Esophagus (tissue), 2 donors: ENCODE data around the gene MAML2. TPM values are rescaled to one million over a fixed set of nuclear protein-coding genes. Genes with fewer than 3 reads are reported as not detected.

Experiments
- H3K27ac ChIP-seq, 2 donors: one replicate each; pipeline ENCODE4 v1.5.1; 2013; ENCODE audit warnings: low read depth in 2 of 2, mild to moderate bottlenecking in 2 of 2, inconsistent platforms in 1 of 2, low read length in 1 of 2, moderate library complexity in 1 of 2
- H3K27me3 ChIP-seq, 2 donors: one replicate each; pipeline ENCODE4 v1.6.1; 2013; ENCODE audit warnings: low read length in 2 of 2, control low read depth in 1 of 2, mild to moderate bottlenecking in 1 of 2; ENCODE audit not compliant: insufficient read depth in 2 of 2, control insufficient read depth in 1 of 2
- H3K36me3 ChIP-seq, 2 donors: one replicate each; pipeline ENCODE4 v1.6.1; 2013; ENCODE audit warnings: low read length in 1 of 2; ENCODE audit not compliant: control insufficient read depth in 2 of 2, insufficient read depth in 2 of 2
- H3K4me1 ChIP-seq, 2 donors: one replicate each; pipeline ENCODE4 v1.6.1; 2013; ENCODE audit warnings: low read length in 1 of 2; ENCODE audit not compliant: control insufficient read depth in 2 of 2, insufficient read depth in 2 of 2
- H3K4me3 ChIP-seq, 2 donors: one replicate each; pipeline ENCODE4 v1.5.1; 2013; ENCODE audit warnings: low read length in 2 of 2, mild to moderate bottlenecking in 2 of 2, low read depth in 1 of 2, moderate library complexity in 1 of 2
- H3K9me3 ChIP-seq, 2 donors: one replicate each; pipeline ENCODE4 v1.6.1; 2013; ENCODE audit warnings: mild to moderate bottlenecking in 2 of 2, low read depth in 1 of 2, low read length in 1 of 2, moderate library complexity in 1 of 2; ENCODE audit not compliant: control insufficient read depth in 2 of 2, insufficient read depth in 1 of 2
- WGBS, 2 donors: extraction: QIAGEN DNeasy Blood & Tissue Kit; methylation state at CpG; one replicate each; pipeline ENCODE4 v1.1.7; 2013; 5-methylcytosine and 5-hydroxymethylcytosine counted together
- polyA plus RNA-seq, 2 donors: library from polyadenylated mRNA; stranded (reverse); fragments of 200-250 nt; gene quantifications; one replicate each; pipeline ENCODE4 v1.2.3, GENCODE V29; 2013
- donor health status: healthy with polysubstance abuse.
- donor health status: Bipolar disorder and iron deficiency.

MAML2 gene
- polyA plus RNA-seq, 2 donors, result 1.9 to 2.0 TPM

DNA sequence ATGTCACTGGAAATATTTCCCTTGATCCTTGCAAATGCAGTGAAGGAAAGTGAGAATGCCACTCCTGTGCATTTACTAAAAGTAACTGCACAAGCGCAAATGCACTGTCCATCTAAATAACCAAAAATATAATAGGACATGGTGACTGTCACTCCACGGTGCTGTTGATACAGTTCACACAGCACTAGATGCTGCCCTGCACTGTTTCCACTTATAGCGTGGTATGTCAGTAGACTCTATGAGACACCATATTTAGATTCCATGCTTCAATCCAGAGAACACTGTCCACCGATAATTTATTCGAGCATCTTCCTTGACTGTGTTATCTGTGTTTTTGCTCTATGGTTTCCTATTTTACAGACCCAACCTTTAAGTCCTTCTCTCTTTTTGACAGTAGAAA lies 125.8 kb downstream of the MAML2 start:
- no peaks in the 10 kb centered on the region for H3K27me3 ChIP-seq
- WGBS, 2 donors, result 92 to 93% methylated on average over 5 of the region's 5 CpGs
- H3K4me1 ChIP-seq, result no peaks in the 10 kb centered on the region
- H3K4me3 ChIP-seq, result no peak overlapping the region
- H3K9me3 ChIP-seq, result no peaks in the 10 kb centered on the region
- H3K27ac ChIP-seq, result no peak overlapping the region
- no peaks in the 10 kb centered on the region for H3K36me3 ChIP-seq

DNA sequence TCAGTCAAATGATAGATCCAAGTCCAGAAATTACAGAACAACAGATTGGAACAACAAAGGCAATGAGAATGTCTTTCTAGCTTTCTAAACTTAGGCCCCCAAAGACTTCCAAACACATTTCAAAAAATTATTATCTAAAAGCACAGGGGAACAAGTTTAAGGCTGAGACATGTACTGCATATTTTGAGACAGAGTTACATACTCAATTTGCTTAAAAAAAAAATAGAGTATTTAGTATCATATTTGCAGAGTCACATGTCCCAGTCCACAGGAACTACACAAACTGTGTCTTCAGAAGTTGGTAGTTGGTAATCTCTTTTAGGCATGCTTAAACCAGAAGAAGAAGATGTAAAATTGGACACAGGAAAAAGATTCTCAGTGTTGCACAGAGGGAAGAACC lies 127.2 kb downstream of the MAML2 start:
- Histone ChIP-seq H3K4me3 (no peak overlapping the region), H3K36me3 (no peaks in the 10 kb centered on the region), H3K27ac (peak overlapping the region; percentile 58 to 77), H3K9me3 (no peaks in the 10 kb centered on the region), H3K27me3 (no peaks in the 10 kb centered on the region), H3K4me1 (no peaks in the 10 kb centered on the region)

DNA sequence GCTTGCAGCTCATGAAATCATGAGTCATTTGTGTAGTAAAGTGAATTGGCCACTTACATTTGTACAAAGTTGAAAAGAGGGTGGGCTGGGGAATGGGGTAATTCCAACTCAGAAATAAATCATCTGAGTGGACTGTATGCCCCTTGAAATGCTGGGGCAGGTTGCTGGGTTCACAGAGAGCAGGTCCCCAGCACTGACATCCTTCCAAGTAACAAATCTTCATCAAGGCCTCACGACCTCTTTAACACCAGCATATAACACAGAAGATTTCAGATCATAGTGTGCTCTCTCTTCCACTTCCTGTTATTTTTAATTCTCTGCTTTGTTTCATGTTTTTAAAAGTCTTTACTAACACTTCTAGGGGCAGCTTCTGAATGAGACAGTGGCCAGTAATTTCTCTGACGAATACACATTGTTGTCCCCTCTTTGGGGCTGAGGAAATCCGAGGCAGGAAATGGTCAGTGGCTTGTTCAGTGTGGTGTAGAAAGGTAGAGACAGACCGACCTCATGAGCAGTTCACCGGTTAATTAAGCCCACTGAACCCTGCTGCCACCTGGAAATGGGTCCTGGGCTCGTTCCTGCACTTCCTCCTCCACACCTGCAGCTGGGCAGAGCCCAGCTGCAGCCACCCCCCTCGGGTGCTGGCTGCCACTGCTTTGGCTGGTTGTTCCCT lies 127.7 kb downstream of the MAML2 start:
- no peaks in the 10 kb centered on the region for H3K27me3 ChIP-seq
- H3K27ac ChIP-seq, result peak overlapping the region; percentile 58 to 77
- H3K9me3 ChIP-seq, result no peaks in the 10 kb centered on the region
- no peaks in the 10 kb centered on the region for H3K4me1 ChIP-seq
- H3K36me3 ChIP-seq, result no peaks in the 10 kb centered on the region
- WGBS, 2 donors, result 32 to 34% methylated on average over 7 of the region's 7 CpGs
- H3K4me3 ChIP-seq, result no peak overlapping the region

DNA sequence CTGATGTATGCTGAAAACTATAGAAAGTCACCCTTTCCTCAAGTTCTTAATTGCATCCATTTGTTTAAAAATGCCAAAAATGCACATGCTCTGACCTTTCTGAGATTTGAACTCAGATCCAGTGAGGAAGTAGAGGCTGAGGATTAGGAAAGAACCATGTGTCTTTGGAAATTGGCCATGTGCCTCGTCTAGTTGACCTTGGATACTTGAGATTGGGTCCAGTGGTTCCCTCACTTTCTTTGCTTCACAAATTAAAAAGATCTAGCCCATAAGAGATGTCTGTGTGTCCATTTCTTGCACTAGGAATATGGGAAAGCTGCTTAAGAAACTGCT lies 128.3 kb downstream of the MAML2 start:
- no peaks in the 10 kb centered on the region for H3K27me3 ChIP-seq
- H3K9me3 ChIP-seq, result no peaks in the 10 kb centered on the region
- H3K27ac ChIP-seq, result peak overlapping the region; percentile 48 to 77
- no peaks in the 10 kb centered on the region for H3K4me1 ChIP-seq
- WGBS, 2 donors, result 48 to 67% methylated on average over 1 of the region's 1 CpG
- H3K4me3 ChIP-seq, result no peak overlapping the region
- no peaks in the 10 kb centered on the region for H3K36me3 ChIP-seq

DNA sequence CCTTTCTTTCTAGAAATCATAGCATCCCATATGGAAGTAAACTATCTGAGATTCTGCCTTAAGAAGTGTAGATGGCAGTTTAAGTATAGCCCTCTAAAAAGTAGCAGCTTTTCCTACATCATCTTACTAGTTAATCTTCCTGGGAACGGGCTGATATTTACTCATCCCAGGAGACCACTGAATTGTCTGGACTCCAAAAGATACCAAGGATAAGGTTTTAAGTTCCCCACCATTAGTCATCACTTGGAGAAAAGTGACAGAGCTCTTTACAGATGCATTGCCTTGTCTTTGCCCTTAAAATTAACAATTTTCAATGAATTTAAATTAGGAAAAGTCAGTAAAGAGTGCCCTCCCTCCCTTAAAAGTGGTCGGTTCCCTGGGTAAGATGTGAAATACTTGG lies 129.5 kb downstream of the MAML2 start:
- H3K36me3 ChIP-seq, result no peaks in the 10 kb centered on the region
- H3K4me3 ChIP-seq, result no peak overlapping the region
- WGBS, 2 donors, result 66 to 72% methylated on average over 2 of the region's 2 CpGs
- H3K27me3 ChIP-seq, result no peaks in the 10 kb centered on the region
- no peaks in the 10 kb centered on the region for H3K9me3 ChIP-seq
- H3K4me1 ChIP-seq, result no peaks in the 10 kb centered on the region
- H3K27ac ChIP-seq, result no peak overlapping the region

DNA sequence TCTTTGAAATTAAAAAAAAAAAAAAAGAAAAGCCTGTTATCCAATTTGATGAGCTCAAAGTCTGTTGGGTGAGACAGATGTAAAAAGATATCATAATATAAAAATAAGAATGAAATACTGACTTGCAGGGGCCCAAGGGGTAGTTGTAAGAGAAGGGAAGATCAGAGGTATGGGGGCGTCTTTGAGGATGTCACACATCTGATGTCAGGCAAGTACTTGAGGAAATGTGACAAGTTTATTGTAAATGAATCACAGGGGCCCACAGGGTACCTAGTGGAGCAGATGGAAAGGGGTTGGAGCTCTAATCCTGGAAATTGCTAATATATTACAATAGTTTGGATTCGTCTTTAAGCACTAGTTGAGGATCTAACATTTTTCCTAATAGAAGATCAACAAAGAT lies 131.6 kb downstream of the MAML2 start:
- Histone ChIP-seq H3K36me3 (no peaks in the 10 kb centered on the region), H3K27ac (no peak overlapping the region), H3K4me3 (no peak overlapping the region), H3K4me1 (no peaks in the 10 kb centered on the region), H3K9me3 (no peaks in the 10 kb centered on the region), H3K27me3 (no peaks in the 10 kb centered on the region)
- 84 to 95% methylated on average over 2 of the region's 2 CpGs for WGBS, 2 donors

DNA sequence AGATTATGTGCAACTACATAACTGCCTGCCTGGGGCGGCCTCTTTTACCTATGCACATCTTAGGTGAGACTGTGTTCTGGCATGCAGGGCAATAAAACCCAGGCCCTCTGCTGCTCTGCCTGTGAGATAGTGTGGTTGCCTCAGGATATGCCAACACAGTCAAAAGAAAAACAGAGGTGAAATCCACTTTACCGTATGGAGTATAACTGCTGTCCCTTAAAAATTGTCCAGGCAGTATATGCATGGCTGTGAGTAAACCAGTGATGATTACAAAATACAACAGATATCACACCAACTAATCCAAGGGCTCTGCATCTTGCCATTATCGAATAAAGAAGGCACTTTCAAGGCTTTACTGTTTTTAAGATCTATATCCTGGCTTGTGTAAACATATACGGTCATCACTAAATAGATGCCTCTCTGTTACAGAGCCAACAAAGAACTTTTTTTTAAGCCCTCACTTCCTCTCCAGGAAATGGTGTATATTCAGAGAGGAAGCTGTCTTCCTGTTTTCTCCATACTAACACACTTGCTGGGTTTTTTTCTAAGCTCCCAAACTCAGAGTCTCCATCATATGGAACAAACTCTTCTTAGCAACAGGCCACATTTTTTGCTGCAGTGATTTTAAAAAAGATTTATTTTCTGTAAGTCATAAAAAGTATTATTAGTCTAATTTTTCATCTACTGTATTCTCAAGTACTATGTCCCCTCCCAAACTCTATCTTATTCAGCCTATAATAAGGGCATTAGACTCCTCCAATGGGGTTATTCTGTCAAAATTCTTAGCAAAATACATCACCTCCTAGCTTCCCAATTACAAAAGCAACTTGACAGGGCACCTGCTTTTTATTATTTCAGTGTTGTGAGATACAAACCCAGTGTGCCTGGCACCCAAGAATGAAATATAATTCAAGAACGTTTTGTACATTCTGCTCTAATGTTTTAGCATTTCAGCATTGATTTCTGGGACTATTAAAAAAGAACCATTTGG lies 135.2 kb downstream of the MAML2 start:
- 33 to 35% methylated on average over 5 of the region's 5 CpGs for WGBS, 2 donors
- Histone ChIP-seq H3K4me3 (no peak overlapping the region), H3K27me3 (no peaks in the 10 kb centered on the region), H3K27ac (peak overlapping the region; percentile 61 to 66), H3K36me3 (no peaks in the 10 kb centered on the region), H3K4me1 (no peaks in the 10 kb centered on the region), H3K9me3 (no peaks in the 10 kb centered on the region)

DNA sequence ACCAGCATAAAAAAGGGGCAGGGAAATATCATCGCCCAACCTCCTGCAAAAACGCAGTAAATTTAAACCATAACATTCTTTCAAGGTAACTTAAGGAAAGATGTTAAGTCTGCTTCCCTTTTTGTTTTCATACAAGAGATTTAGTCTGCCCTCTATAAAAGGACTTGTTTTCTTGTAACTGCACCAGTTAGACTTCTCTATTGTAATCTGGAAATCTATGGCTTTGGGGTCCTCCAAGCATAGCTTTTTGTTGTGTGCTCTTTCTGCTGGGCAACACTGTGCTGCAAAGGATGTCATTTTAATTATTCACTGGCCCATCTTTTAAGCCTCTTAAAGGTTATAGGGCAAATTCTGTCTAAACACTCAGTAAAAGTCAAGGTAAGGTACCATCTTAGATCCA lies 136.0 kb downstream of the MAML2 start:
- Histone ChIP-seq H3K9me3 (no peaks in the 10 kb centered on the region), H3K36me3 (no peaks in the 10 kb centered on the region), H3K4me3 (no peak overlapping the region), H3K27me3 (no peaks in the 10 kb centered on the region), H3K27ac (no peak overlapping the region), H3K4me1 (no peaks in the 10 kb centered on the region)
- WGBS, 2 donors, result 88 to 92% methylated on average over 2 of the region's 2 CpGs

DNA sequence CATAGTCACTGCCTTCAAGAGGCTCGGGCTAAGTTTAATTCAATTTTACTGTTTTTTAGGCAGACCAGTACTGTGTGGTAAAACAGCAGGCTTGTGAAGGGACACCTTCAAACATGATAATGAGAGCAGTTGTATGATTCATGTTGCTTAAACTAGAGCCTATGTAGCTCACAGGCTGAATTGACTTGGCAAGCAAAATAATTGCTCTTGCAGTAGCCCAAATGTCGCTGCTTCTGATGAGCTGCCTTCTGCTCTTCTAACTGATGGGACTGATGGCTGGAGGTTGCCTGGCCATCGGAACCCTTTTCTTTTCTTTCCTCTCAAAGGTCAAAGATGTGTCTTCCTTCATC lies 137.6 kb downstream of the MAML2 start:
- H3K4me1 ChIP-seq, result no peaks in the 10 kb centered on the region
- 78 to 80% methylated on average over 3 of the region's 3 CpGs for WGBS, 2 donors
- H3K9me3 ChIP-seq, result no peaks in the 10 kb centered on the region
- H3K4me3 ChIP-seq, result no peak overlapping the region
- no peak overlapping the region for H3K27ac ChIP-seq
- H3K36me3 ChIP-seq, result no peaks in the 10 kb centered on the region
- H3K27me3 ChIP-seq, result no peaks in the 10 kb centered on the region
